Gastrocnemius medialis (tissue), 4 donors: ENCODE results near the gene FAM174A. TPM values are rescaled to one million over a fixed set of nuclear protein-coding genes. Genes with fewer than 3 reads are reported as not detected.
A peak's percentile ranks its signal among the peaks of the same experiment; 100 is the strongest.

ENCODE experiments used
- ATAC-seq, 2 donors: fragments of 150-250 bp; one replicate each; pipeline ENCODE4 v1.9.1; 2016
- DNase-seq, 2 donors: peaks; one replicate each; pipeline ENCODE4 v3.0.0-alpha.2; 2019
- H3K27ac ChIP-seq, 4 donors: fragments of 200-600 bp; sonication (generic); 1 replicate in 1 of 4; 2 replicates in 3 of 4; pipeline ENCODE4 v1.5.1; 2016 to 2018; ENCODE audit warnings: mild to moderate bottlenecking in 2 of 4, moderate library complexity in 1 of 4
- H3K27me3 ChIP-seq, 3 donors: fragments of 200-600 bp; sonication (generic) in 2 of 3; 1 replicate in 1 of 3; 2 replicates in 2 of 3; pipeline versions ENCODE4 v1.5.1 to v1.6.0; 2016 to 2019; ENCODE audit warnings: mild to moderate bottlenecking in 1 of 3, moderate library complexity in 1 of 3
- H3K36me3 ChIP-seq, 2 donors: fragments of 200-600 bp; sonication (generic) in 1 of 2; one replicate each; pipeline ENCODE4 v1.5.1; 2017 to 2018
- H3K4me1 ChIP-seq, 2 donors: fragments of 200-600 bp; sonication (generic) in 1 of 2; one replicate each; pipeline ENCODE4 v1.5.1; 2016 to 2017; ENCODE audit warnings: mild to moderate bottlenecking in 2 of 2
- H3K4me3 ChIP-seq, 4 donors: fragments of 200-600 bp; sonication (generic) in 3 of 4; 1 replicate in 1 of 4; 2 replicates in 3 of 4; pipeline ENCODE4 v1.5.1; 2016 to 2019; ENCODE audit warnings: mild to moderate bottlenecking in 2 of 4
- H3K9me3 ChIP-seq, 3 donors: fragments of 200-600 bp; sonication (generic) in 2 of 3; 1 replicate in 1 of 3; 2 replicates in 2 of 3; pipeline ENCODE4 v1.5.1; 2016 to 2019
- POLR2A ChIP-seq, 2 donors: fragments of 450-650 bp; IDR thresholded peaks; one replicate each; pipeline ENCODE4 v1.6.1; 2017; ENCODE audit warnings: antibody characterized with exemption in 2 of 2, mild to moderate bottlenecking in 2 of 2, moderate library complexity in 2 of 2
- in situ Hi-C, 4 donors: fragments of 200-750 bp; cut with MboI; loops; one replicate each; pipeline versions ENCODE4 v1.15.0 to v1.8.0; 2017; ENCODE audit warnings: low sequenced_read_pairs in 4 of 4
- intact Hi-C: fragments of 100-400 bp; cut with DNase I; formaldehyde crosslinking; loops from one replicate; pipeline ENCODE4 v1.15.1; 2023; ENCODE audit warnings: low total_unique reads
- total RNA-seq, 4 donors: library from RNA; depleted of rRNA; stranded (reverse); fragments of >200 nt; gene quantifications; one replicate each; pipeline versions ENCODE4 v1.1.0 to v1.2.3, GENCODE V29; 2016
- TF ChIP-seq, protein P1 (sequence below), 5 experiments: fragments of 450-650 bp in 3 of 5; fragments of 200-600 bp in 2 of 5; sonication (generic) in 2 of 5; IDR thresholded peaks in 4 of 5; conservative IDR thresholded peaks in 1 of 5; 1 replicate in 4 of 5; 2 replicates in 1 of 5; pipeline ENCODE4 v1.5.1; 2016 to 2019; ENCODE audit warnings: antibody characterized with exemption in 5 of 5, mild to moderate bottlenecking in 3 of 5, moderate library complexity in 3 of 5

FAM174A gene
- total RNA-seq, 4 donors from 2014 or later = 51.4 to 68.3 (median 58.6) TPM

DNA sequence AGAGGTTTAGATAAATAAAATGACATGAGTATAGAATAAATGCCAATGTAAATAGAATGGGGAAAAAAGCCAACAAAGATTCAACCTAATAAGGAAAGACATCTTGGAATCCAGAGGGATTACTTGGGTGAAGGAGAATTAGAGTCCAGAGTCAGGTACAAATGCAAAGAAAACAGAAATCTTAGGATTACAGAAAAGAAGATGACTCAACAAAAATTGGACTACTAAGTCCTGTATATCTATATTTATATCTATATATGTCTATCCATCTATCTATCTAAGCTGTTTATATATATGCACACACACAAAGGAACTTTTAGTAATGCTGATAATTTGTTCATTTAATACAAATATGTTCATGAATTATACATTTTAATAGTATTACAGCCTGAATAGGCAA, 27.6 kb downstream of the FAM174A start:
- intact Hi-C loops = no loop called here
- in situ Hi-C loops = no loop called here
- Histone ChIP-seq H3K36me3 (peaks cover 0 to 23% of the 10 kb centered on the region in 2 donors), H3K27ac (no peak overlapping the region), H3K9me3 (no peaks in the 10 kb centered on the region), H3K4me1 (no peaks in the 10 kb centered on the region), H3K4me3 (no peak overlapping the region), H3K27me3 (no peaks in the 10 kb centered on the region)
- ATAC-seq (no peak), DNase-seq (no peak)
- TF ChIP-seq, protein P1, sequence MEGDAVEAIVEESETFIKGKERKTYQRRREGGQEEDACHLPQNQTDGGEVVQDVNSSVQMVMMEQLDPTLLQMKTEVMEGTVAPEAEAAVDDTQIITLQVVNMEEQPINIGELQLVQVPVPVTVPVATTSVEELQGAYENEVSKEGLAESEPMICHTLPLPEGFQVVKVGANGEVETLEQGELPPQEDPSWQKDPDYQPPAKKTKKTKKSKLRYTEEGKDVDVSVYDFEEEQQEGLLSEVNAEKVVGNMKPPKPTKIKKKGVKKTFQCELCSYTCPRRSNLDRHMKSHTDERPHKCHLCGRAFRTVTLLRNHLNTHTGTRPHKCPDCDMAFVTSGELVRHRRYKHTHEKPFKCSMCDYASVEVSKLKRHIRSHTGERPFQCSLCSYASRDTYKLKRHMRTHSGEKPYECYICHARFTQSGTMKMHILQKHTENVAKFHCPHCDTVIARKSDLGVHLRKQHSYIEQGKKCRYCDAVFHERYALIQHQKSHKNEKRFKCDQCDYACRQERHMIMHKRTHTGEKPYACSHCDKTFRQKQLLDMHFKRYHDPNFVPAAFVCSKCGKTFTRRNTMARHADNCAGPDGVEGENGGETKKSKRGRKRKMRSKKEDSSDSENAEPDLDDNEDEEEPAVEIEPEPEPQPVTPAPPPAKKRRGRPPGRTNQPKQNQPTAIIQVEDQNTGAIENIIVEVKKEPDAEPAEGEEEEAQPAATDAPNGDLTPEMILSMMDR (IDR thresholded peaks at IDR 0.05 in 4 of 5, conservative IDR thresholded peaks at IDR 0.05 in 1 of 5) = no peak
- no peak for TF ChIP-seq POLR2A (IDR thresholded peaks at IDR 0.05)

DNA sequence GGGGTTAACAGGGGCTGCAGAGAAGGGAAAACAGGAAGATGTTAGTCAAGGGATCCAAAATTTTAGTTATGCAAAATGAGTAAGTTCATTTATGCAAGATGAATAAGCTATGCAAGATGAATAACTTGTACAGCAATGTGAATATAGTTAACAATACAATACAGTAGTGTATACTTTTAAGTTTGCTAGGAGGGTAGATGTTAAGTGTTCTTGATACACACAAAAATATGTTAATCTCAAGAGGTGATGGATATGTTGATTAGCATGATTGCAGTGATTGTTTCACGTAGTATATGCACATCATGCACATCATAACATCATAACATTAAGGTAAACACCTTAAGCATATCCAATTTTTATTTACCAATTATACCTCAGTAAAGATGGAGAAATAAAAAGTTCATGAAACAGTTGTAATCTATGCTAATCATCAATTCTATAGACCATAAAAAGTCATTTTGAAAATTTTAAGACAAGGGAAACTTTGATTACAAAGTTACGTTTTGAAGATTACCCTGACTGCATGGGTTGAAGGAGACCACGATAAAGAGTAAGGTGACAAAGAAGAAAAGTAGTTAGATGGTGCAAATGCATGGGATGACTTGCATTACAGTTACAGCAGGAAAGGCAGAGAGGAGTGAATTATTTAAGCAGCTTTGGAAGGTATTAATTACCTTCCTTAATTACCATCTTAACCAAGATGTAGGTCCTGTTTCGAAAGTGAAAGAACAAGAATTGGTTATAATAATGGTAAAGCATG, 31.4 kb downstream of the FAM174A start:
- H3K4me3 ChIP-seq = no peak overlapping the region
- peaks cover 0 to 23% of the 10 kb centered on the region in 2 donors for H3K36me3 ChIP-seq
- H3K4me1 ChIP-seq = no peaks in the 10 kb centered on the region
- no peaks in the 10 kb centered on the region for H3K27me3 ChIP-seq
- H3K9me3 ChIP-seq = no peaks in the 10 kb centered on the region
- TF ChIP-seq POLR2A (IDR thresholded peaks at IDR 0.05) = no peak
- TF ChIP-seq, protein P1 (IDR thresholded peaks at IDR 0.05 in 4 of 5, conservative IDR thresholded peaks at IDR 0.05 in 1 of 5) = no peak
- DNase-seq (no peak), ATAC-seq (no peak)
- H3K27ac ChIP-seq = no peak overlapping the region
- in situ Hi-C loops = no loop called here
- intact Hi-C loops = no loop called here

DNA sequence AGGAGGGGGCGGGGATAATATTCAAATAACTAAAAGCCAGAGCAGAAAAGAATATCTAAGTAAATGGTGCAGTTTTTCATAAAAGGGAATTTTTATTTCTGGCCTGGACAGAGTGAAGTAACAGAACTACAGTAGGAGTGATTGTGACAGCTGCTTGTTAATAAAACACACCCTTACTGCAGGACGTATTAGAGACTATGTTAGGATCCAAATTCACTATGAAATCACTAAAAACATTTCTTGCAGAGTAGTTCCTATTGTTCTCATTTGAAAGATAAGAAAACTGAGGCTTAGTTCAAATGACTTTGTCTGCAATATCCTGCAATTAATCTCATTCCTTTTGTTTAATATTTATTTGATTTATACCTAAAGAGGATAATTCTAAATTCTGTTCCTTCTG, 39.5 kb downstream of the FAM174A start:
- Histone ChIP-seq H3K9me3 (no peaks in the 10 kb centered on the region), H3K4me3 (no peak overlapping the region), H3K36me3 (no peaks in the 10 kb centered on the region), H3K4me1 (peaks cover 0 to 27% of the 10 kb centered on the region in 2 donors), H3K27me3 (no peaks in the 10 kb centered on the region), H3K27ac (peak overlapping the region in 3 of 4 donors; percentile 32 to 51 (median 49))
- TF ChIP-seq, protein P1 (IDR thresholded peaks at IDR 0.05 in 4 of 5, conservative IDR thresholded peaks at IDR 0.05 in 1 of 5) = no peak
- TF ChIP-seq POLR2A (IDR thresholded peaks at IDR 0.05) = no peak
- intact Hi-C loops (no loop called here), in situ Hi-C loops (no loop called here)
- ATAC-seq (no peak), DNase-seq (no peak)

DNA sequence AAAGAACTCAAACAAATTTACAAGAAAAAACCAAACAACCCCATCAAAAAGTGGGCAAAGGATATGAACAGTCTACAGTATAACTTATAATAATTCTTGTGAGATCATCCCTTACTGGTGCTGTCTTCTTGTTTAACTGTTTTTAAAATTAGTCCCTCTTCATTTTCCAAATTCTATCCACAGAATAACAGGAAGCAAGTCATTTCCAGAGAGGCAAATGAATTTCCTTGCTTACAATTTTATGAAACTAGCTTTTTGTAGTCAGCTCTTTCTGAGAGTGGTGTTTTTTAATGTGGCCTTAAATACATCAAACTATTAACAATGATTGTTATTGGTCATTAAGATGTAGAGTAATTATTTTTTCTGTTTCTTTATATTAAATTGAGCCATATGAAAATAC, 40.6 kb downstream of the FAM174A start:
- peaks cover 0 to 27% of the 10 kb centered on the region in 2 donors for H3K4me1 ChIP-seq
- H3K27ac ChIP-seq = peak overlapping the region; percentile 1 to 51 (median 50)
- TF ChIP-seq, protein P1 (IDR thresholded peaks at IDR 0.05 in 4 of 5, conservative IDR thresholded peaks at IDR 0.05 in 1 of 5) = no peak
- no peak for TF ChIP-seq POLR2A (IDR thresholded peaks at IDR 0.05)
- DNase-seq (no peak), ATAC-seq (no peak)
- H3K4me3 ChIP-seq = no peak overlapping the region
- intact Hi-C loops = no loop called here
- H3K36me3 ChIP-seq = no peaks in the 10 kb centered on the region
- in situ Hi-C loops = no loop called here
- no peaks in the 10 kb centered on the region for H3K27me3 ChIP-seq
- H3K9me3 ChIP-seq = no peaks in the 10 kb centered on the region
